GM18517 (cell line): ENCODE measurements around the gene HSD17B1.
"Not testable (repeated sequence)": the region's sequence is repeated elsewhere in the genome, so short reads cannot be mapped to it uniquely, and the experiment has no call there.

Experiments used
- ATAC-seq: cut with Tn5 transposase; IDR thresholded peaks from one replicate; pipeline ENCODE4 v1.9.1; 2021; ENCODE audit warnings: mild to moderate bottlenecking, moderate library complexity; ENCODE audit not compliant: unreplicated experiment

HSD17B1 gene, protein sequence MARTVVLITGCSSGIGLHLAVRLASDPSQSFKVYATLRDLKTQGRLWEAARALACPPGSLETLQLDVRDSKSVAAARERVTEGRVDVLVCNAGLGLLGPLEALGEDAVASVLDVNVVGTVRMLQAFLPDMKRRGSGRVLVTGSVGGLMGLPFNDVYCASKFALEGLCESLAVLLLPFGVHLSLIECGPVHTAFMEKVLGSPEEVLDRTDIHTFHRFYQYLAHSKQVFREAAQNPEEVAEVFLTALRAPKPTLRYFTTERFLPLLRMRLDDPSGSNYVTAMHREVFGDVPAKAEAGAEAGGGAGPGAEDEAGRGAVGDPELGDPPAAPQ

DNA sequence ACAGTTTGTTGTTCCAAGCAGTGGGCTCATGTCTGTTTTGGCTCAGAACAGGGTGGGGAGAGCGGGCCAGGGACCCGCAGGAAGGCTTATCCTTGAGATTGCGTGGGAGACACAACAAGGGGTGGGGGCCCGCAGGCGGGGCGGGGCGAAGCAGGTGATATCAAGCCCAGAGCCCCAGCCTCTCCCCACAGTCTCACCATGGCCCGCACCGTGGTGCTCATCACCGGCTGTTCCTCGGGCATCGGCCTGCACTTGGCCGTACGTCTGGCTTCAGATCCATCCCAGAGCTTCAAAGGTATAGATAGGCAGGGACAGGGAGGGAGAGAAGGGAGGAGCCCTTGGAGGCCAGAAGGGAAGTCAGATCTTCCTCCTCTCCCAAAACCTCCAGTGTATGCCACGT, at the start of gene HSD17B1:
Gene HSD17B1 (plus strand): TSS at position 188 of the 400 bp plus-strand sequence. CDS start 11 bp downstream, at position 199.
- ATAC-seq = not testable (repeated sequence)

- ATAC-seq = no peak
These were observed 49.8 kb upstream of the HSD17B1 start for GRCh38 chr17:42502926-42503325.

DNA sequence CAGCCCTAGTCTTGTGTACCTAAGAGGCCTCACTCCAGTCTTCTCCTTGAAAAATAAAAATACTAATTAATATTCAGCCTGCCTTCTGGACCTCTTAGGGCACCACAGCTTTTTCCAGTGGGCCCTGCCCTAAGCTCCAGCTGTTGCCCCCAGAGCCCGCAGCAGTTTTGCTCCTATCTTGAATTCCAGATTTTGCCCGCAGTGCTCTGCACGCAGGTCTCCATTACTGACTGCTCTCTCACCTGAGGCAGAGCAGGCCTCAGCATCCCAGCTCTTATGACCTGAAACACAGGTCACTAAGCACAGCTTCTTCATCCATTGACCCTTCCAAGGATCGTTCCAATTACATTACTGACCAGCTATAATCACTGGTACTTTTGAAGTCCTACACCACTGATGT, 45.1 kb upstream of the HSD17B1 start:
- no peak for ATAC-seq

- ATAC-seq = no peak
These were observed 44.1 kb upstream of the HSD17B1 start for GRCh38 chr17:42508426-42509165.

GRCh38 chr17:42509409-42509808, 43.3 kb upstream of the HSD17B1 start:
- no peak for ATAC-seq

DNA sequence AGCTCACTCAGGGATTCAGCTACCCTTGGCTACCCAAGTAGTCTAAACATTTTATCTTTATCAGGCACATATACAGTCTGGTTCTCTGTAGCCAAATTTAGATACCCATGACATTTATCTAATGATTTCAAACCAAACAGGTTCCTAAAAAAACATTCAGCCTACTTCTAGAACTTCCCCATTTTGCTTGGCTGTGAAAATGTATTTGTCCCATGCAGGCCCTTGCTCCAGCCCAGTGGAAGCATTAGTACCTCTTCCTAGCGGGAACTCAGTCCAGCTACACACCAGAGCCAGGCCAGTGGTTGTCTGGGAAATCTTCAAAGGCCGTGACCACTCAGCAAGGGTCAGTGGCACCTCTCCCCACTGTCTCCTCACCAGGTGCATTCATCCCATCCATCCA, 42.9 kb upstream of the HSD17B1 start:
- no peak for ATAC-seq

GRCh38 chr17:42512246-42512645, 40.5 kb upstream of the HSD17B1 start:
- ATAC-seq = no peak

DNA sequence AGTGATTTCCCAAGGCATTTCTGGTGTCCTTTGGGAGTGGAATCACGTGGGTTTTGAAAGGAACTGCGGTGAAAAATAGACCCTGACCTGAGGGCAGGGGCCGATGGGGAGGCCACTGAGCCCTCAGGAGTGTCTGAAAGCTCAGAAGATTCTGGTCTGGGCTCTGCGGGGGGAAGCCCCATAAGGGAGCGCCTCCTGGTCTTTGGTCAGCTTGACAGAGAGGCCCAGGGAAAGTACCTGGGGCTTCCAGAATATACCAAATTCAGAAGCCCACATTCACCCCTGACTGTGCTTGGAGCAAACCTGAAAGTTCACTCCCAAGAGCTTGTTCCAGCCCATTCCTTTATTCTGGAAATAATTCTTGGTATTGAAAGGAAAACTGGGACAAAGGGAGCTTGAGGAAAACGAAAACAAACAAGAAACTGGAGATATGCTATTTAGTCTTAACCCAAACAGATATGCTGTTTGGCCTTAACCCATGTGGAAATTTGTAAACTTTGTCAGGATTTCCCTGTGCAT, 39.9 kb upstream of the HSD17B1 start:
- ATAC-seq = no peak

- no peak for ATAC-seq
These were observed 39.0 kb upstream of the HSD17B1 start for GRCh38 chr17:42513686-42514085.

- no peak for ATAC-seq
These were observed 38.4 kb upstream of the HSD17B1 start for GRCh38 chr17:42514279-42514678.

GRCh38 chr17:42514867-42515266, 37.9 kb upstream of the HSD17B1 start:
- ATAC-seq = no peak

GRCh38 chr17:42517516-42517915, 35.2 kb upstream of the HSD17B1 start:
- ATAC-seq = no peak

DNA sequence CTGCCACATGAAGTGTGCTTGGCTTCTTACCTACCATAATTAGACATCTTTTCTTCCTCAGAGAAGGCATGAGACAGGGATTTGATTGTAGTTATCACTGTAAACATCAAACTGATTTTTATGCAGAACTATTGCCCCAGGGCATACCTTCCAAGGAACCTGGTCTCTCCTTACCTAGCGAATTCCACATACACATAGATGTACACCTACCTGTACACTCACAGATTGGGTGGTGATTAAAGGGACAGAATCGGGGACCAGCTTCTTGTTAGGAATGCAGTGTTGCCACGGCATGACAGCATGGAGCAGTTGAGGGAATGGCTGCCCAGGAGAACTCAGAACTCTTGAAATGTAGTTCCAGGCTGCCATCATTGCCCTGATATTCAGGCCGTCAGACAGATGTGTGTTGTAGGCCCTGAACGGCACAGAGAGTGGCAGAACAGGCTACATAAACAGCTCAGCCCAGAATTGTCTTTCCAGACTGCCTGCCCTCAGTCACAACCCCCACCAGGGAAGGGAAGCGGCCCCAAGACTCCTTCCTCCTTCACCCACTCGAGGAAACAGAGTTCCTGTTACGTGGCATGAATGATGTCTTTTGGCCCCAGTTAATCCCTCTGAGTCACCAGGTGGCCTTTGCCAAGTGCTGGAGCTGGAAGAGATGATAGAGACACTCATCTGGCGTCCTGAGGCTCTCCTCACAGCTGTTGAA, 34.5 kb upstream of the HSD17B1 start:
- ATAC-seq = no peak

GRCh38 chr17:42518755-42519545, 33.8 kb upstream of the HSD17B1 start:
- no peak for ATAC-seq

DNA sequence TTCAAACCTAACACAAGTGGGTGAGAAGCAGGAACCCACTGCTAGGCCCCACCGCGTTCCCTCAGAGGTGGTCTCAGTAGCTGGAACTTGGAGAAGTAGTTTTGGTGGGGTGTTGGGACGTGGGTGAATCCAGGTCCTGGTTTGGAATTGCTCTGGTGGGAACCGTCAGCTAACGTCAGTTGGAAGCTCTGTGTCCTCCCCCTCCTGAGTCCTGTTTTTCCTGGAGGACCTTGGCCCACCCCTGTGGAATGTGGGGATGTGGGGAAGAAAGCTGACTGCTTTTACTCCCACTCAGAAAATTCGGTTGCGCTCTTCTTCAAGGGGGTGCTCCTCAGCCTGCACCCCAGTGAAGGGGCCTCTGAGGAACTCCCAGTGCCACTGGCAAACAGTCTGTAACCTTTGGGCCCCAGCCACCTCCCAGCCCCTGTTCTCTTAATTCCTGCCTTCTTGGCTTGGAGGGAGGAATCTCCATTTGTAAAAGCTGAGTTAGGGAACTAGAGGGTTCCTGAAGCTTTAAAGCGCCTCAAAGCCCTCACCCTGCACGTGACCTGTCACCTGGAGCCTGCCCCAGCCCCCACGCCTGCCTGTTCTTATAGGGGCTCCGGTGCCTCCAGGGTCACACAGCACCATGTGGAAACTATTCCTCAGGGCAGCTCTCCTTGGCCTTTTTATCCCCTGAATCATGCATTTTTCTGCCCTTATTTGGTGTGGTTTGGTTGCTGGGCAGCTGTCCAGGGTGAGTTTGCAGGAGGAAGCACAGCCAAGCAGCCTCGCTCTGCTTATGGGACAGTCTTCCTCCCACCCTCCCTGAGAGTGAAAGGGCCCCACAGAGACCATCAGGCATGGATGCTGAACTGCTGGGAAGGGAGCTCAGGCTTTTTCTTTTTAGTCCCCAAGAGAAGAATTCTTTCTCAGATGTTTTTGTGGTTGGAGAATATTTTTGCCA, 32.9 kb upstream of the HSD17B1 start:
- no peak for ATAC-seq

- ATAC-seq = no peak
These were observed 32.2 kb upstream of the HSD17B1 start for GRCh38 chr17:42520540-42520951.

- ATAC-seq = no peak
These were observed 31.7 kb upstream of the HSD17B1 start for GRCh38 chr17:42521036-42521435.

- no peak for ATAC-seq
These were observed 31.0 kb upstream of the HSD17B1 start for GRCh38 chr17:42521666-42522262.

GRCh38 chr17:42522263-42522790, 30.4 kb upstream of the HSD17B1 start:
- ATAC-seq = no peak
